Measurements from ENCODE around the gene NFIB. TPM values are rescaled to one million over a fixed set of nuclear protein-coding genes. Genes with fewer than 3 reads are reported as not detected.

Gene NFIB
- total RNA-seq, 2 donors from 2014 or later = 53.0 to 54.0 TPM

- H3K4me3 ChIP-seq = peak overlapping the region; percentile 61
- intact Hi-C loops (cut with DNase I) = loop anchor here (10.0 kb wide), 1 partner anchor 97 kb away; no protein-coding TSS in a partner anchor
- H3K9ac ChIP-seq (ENCODE audit: low read depth in 2 of 2, low read length in 2 of 2) = peak overlapping the region; percentile 72 to 73
- H3K4me1 ChIP-seq = no peaks in the 10 kb centered on the region
- H3K36me3 ChIP-seq = no peaks in the 10 kb centered on the region
- TF ChIP-seq, protein P1, sequence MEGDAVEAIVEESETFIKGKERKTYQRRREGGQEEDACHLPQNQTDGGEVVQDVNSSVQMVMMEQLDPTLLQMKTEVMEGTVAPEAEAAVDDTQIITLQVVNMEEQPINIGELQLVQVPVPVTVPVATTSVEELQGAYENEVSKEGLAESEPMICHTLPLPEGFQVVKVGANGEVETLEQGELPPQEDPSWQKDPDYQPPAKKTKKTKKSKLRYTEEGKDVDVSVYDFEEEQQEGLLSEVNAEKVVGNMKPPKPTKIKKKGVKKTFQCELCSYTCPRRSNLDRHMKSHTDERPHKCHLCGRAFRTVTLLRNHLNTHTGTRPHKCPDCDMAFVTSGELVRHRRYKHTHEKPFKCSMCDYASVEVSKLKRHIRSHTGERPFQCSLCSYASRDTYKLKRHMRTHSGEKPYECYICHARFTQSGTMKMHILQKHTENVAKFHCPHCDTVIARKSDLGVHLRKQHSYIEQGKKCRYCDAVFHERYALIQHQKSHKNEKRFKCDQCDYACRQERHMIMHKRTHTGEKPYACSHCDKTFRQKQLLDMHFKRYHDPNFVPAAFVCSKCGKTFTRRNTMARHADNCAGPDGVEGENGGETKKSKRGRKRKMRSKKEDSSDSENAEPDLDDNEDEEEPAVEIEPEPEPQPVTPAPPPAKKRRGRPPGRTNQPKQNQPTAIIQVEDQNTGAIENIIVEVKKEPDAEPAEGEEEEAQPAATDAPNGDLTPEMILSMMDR (IDR thresholded peaks at IDR 0.05) = no peak
- H3K9me3 ChIP-seq = no peaks in the 10 kb centered on the region
- H3K27me3 ChIP-seq = no peaks in the 10 kb centered on the region
- peak overlapping the region; percentile 93 for H3K27ac ChIP-seq
- no peak for DNase-seq
These were observed 1.8 kb downstream of the NFIB start for GRCh38 chr9:14311956-14312685.

DNA sequence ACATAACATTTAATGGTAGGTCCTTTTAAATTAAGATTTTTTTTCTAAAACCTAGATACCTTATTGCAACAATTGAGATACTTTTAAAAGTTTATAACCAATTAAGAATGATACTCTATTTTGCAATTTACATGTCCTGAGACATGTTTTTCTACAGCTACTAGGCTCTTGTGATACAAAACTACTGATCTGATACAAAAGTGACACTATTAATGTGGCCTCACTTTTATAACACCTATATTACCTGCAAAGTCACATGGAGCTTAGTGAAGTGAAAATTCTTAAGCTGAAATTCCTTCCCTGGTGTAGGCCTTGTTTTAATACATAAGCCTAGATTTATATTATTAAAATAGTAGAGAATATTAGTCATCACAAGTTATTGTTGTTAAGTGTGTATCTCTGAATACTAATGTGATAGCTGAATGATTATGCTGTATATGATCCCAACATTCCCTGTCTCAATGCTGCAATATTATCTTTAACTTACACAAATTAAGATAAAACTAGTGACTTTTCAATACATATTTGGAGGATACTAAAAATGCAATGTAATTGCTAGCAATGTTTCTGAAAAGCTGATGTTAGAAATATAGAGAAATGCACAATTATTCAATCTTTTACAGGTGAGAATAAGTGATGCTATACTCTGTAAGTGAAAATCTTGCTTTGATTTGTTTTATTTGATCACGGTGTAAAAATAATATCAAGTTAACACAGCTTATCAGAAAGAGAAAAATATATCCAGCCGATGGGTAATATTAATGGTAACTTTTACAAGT lies 2.6 kb downstream of the NFIB start:
- peak overlapping the region; percentile 61 for H3K4me3 ChIP-seq
- DNase-seq = no peak
- H3K9ac ChIP-seq (ENCODE audit: low read depth in 2 of 2, low read length in 2 of 2) = peak overlapping the region in 1 of 2 donors; percentile 73
- no peaks in the 10 kb centered on the region for H3K9me3 ChIP-seq
- H3K4me1 ChIP-seq = no peaks in the 10 kb centered on the region
- no peak overlapping the region for H3K27ac ChIP-seq
- TF ChIP-seq, protein P1 (IDR thresholded peaks at IDR 0.05) = no peak
- intact Hi-C loops (cut with DNase I) = loop anchor here (10.0 kb wide), 1 partner anchor 97 kb away; no protein-coding TSS in a partner anchor
- H3K27me3 ChIP-seq = no peaks in the 10 kb centered on the region
- no peaks in the 10 kb centered on the region for H3K36me3 ChIP-seq

- DNase-seq = no peak
- Histone ChIP-seq H3K27me3 (no peaks in the 10 kb centered on the region), H3K4me1 (no peaks in the 10 kb centered on the region), H3K9me3 (no peaks in the 10 kb centered on the region), H3K36me3 (no peaks in the 10 kb centered on the region), H3K27ac (no peak overlapping the region), H3K4me3 (no peak overlapping the region), H3K9ac (ENCODE audit: low read depth in 2 of 2, low read length in 2 of 2) (peak overlapping the region in 1 of 2 donors; percentile 58)
- TF ChIP-seq, protein P1 (IDR thresholded peaks at IDR 0.05) = no peak
- intact Hi-C loops (cut with DNase I) = loop anchor here (10.0 kb wide), 1 partner anchor 96 kb away; no protein-coding TSS in a partner anchor
These were observed 3.6 kb downstream of the NFIB start for GRCh38 chr9:14310311-14310710.

DNA sequence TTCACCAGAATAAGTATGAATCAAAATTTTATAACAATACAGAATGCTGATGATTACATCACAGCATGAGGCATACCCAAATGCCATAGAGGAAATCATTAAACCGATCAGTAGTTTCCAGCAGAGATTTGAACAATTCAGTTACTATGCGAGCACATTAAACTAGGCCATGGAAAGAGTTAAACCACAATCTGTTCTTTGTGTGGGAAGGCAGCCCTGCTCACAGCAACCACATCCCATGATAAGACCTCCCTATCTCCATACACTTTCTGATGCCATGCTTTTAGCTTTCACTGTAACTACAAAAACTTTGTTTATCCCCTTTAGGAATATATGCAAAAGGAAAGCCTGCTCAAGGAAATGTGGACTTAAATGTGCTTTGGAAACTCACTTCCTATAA lies 4.5 kb downstream of the NFIB start:
- TF ChIP-seq, protein P1 (IDR thresholded peaks at IDR 0.05) = no peak
- Histone ChIP-seq H3K4me3 (no peak overlapping the region), H3K36me3 (no peaks in the 10 kb centered on the region), H3K27me3 (no peaks in the 10 kb centered on the region), H3K27ac (peak overlapping the region; percentile 2), H3K4me1 (no peaks in the 10 kb centered on the region), H3K9ac (ENCODE audit: low read depth in 2 of 2, low read length in 2 of 2) (peak overlapping the region in 1 of 2 donors; percentile 64), H3K9me3 (no peaks in the 10 kb centered on the region)
- DNase-seq = no peak
- intact Hi-C loops (cut with DNase I) = no loop called here

DNA sequence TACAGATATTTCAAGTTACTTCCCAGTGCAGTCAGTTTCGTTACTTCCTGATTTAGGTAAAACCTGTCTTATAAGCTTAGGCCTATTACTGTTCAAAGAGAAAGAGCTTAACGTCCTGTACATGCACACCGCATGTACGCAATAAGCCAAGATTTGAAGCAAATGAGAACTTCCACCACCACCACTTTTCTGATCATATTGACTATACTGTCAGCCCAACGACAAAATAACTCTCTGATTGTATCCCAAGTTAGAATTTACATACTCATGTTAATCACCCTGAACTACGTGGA lies 5.1 kb downstream of the NFIB start:
- no peaks in the 10 kb centered on the region for H3K4me1 ChIP-seq

More for the DNA sequence above, 5.1 kb downstream of the NFIB start:
- Histone ChIP-seq H3K4me3 (no peak overlapping the region), H3K27me3 (no peaks in the 10 kb centered on the region), H3K27ac (peak overlapping the region; percentile 2), H3K36me3 (no peaks in the 10 kb centered on the region), H3K9me3 (no peaks in the 10 kb centered on the region), H3K9ac (ENCODE audit: low read depth in 2 of 2, low read length in 2 of 2) (peak overlapping the region in 1 of 2 donors; percentile 64)
- intact Hi-C loops (cut with DNase I) = no loop called here
- DNase-seq = no peak
- TF ChIP-seq, protein P1 (IDR thresholded peaks at IDR 0.05) = no peak

Data from colonic mucosa (tissue), 4 donors.